NCI-H2227 treated with DMSO at 0.1 percent for 48 hours (cell line): ENCODE results near the gene MRPS27.
"Not testable (repeated sequence)": the region's sequence is repeated elsewhere in the genome, so short reads cannot be mapped to it uniquely, and the experiment has no call there.

Experiments
- DNase-seq: peaks from one replicate; lab custom pipeline; 2025; lab: John Stamatoyannopoulos, UW

Gene MRPS27

GRCh38 chr5:72202331-72202825 lies 117.7 kb downstream of the MRPS27 start:
- DNase-seq: no peak

GRCh38 chr5:72199681-72200080 lies 120.4 kb downstream of the MRPS27 start:
- DNase-seq: no peak

GRCh38 chr5:72197393-72197792 lies 122.6 kb downstream of the MRPS27 start:
- no peak for DNase-seq

GRCh38 chr5:72195581-72195980 lies 124.5 kb downstream of the MRPS27 start:
- no peak for DNase-seq

GRCh38 chr5:72194846-72195245 lies 125.2 kb downstream of the MRPS27 start:
- DNase-seq: no peak

- DNase-seq: no peak
Observed at GRCh38 chr5:72191404-72191803, 128.6 kb downstream of the MRPS27 start.

- no peak for DNase-seq
Observed at GRCh38 chr5:72189146-72189545, 130.9 kb downstream of the MRPS27 start.

GRCh38 chr5:72188166-72188565 lies 131.9 kb downstream of the MRPS27 start:
- DNase-seq: no peak

- no peak for DNase-seq
Observed at GRCh38 chr5:72187388-72188075, 132.5 kb downstream of the MRPS27 start.

GRCh38 chr5:72185496-72186329 lies 134.3 kb downstream of the MRPS27 start:
- peak; percentile 67 for DNase-seq

GRCh38 chr5:72184408-72184807 lies 135.6 kb downstream of the MRPS27 start:
- no peak for DNase-seq

GRCh38 chr5:72183101-72183520 lies 136.9 kb downstream of the MRPS27 start:
- DNase-seq: no peak

- DNase-seq: no peak
Observed at GRCh38 chr5:72182686-72183085, 137.4 kb downstream of the MRPS27 start.

- DNase-seq: no peak
Observed at GRCh38 chr5:72180925-72181324, 139.1 kb downstream of the MRPS27 start.

GRCh38 chr5:72179816-72180440 lies 140.1 kb downstream of the MRPS27 start:
- DNase-seq: no peak

- DNase-seq: no peak
Observed at GRCh38 chr5:72179028-72179815, 140.8 kb downstream of the MRPS27 start.

- no peak for DNase-seq
Observed at GRCh38 chr5:72177538-72177937, 142.5 kb downstream of the MRPS27 start.

GRCh38 chr5:72172786-72173185 lies 147.3 kb downstream of the MRPS27 start:
- DNase-seq: no peak

- no peak for DNase-seq
Observed at GRCh38 chr5:72171667-72172066, 148.4 kb downstream of the MRPS27 start.

GRCh38 chr5:72171181-72171580 lies 148.9 kb downstream of the MRPS27 start:
- DNase-seq: not testable (repeated sequence)

GRCh38 chr5:72170101-72170500 lies 149.9 kb downstream of the MRPS27 start:
- DNase-seq: no peak
